Measurements from ENCODE around the gene CARS1.
A peak's percentile ranks its signal among the peaks of the same experiment; 100 is the strongest.

Gene CARS1

GRCh38 chr11:3057069-3057963 is at the start of gene CARS1:
TSS of gene CARS1 (minus strand) at chr11:3057423. CDS start at chr11:3057367, 56 bp downstream.
- peak; percentile 93 for DNase-seq
- in situ Hi-C loops (cut with HindIII; ENCODE audit: low pct_ligation_motif_present, low pct_unique_long_range_greater_than_20kb, low sequenced_read_pairs): no loop called here

GRCh38 chr11:3105791-3106735 is 48.8 kb upstream of the CARS1 start:
- in situ Hi-C loops (cut with HindIII; ENCODE audit: low pct_ligation_motif_present, low pct_unique_long_range_greater_than_20kb, low sequenced_read_pairs): no loop called here
- no peak for DNase-seq

GRCh38 chr11:3104961-3105790 is 48.0 kb upstream of the CARS1 start:
- DNase-seq: no peak
- in situ Hi-C loops (cut with HindIII; ENCODE audit: low pct_ligation_motif_present, low pct_unique_long_range_greater_than_20kb, low sequenced_read_pairs): no loop called here

GRCh38 chr11:3104051-3104714 is 47.0 kb upstream of the CARS1 start:
- no peak for DNase-seq
- in situ Hi-C loops (cut with HindIII; ENCODE audit: low pct_ligation_motif_present, low pct_unique_long_range_greater_than_20kb, low sequenced_read_pairs): no loop called here

GRCh38 chr11:3103076-3103475 is 45.9 kb upstream of the CARS1 start:
- in situ Hi-C loops (cut with HindIII; ENCODE audit: low pct_ligation_motif_present, low pct_unique_long_range_greater_than_20kb, low sequenced_read_pairs): no loop called here

GRCh38 chr11:3102641-3102921 is 45.4 kb upstream of the CARS1 start:
- no peak for DNase-seq
- in situ Hi-C loops (cut with HindIII; ENCODE audit: low pct_ligation_motif_present, low pct_unique_long_range_greater_than_20kb, low sequenced_read_pairs): no loop called here

More at GRCh38 chr11:3103076-3103475, 45.9 kb upstream of the CARS1 start:
- DNase-seq: no peak

- in situ Hi-C loops (cut with HindIII; ENCODE audit: low pct_ligation_motif_present, low pct_unique_long_range_greater_than_20kb, low sequenced_read_pairs): no loop called here
- no peak for DNase-seq
Measured at GRCh38 chr11:3101921-3102640, 44.9 kb upstream of the CARS1 start.

- DNase-seq: no peak
- in situ Hi-C loops (cut with HindIII; ENCODE audit: low pct_ligation_motif_present, low pct_unique_long_range_greater_than_20kb, low sequenced_read_pairs): no loop called here
Measured at GRCh38 chr11:3099178-3099577, 42.0 kb upstream of the CARS1 start.

- in situ Hi-C loops (cut with HindIII; ENCODE audit: low pct_ligation_motif_present, low pct_unique_long_range_greater_than_20kb, low sequenced_read_pairs): no loop called here
- no peak for DNase-seq
Measured at GRCh38 chr11:3096909-3097530, 39.8 kb upstream of the CARS1 start.

GRCh38 chr11:3095712-3096361 is 38.6 kb upstream of the CARS1 start:
- in situ Hi-C loops (cut with HindIII; ENCODE audit: low pct_ligation_motif_present, low pct_unique_long_range_greater_than_20kb, low sequenced_read_pairs): no loop called here

GRCh38 chr11:3094223-3094824 is 37.1 kb upstream of the CARS1 start:
- in situ Hi-C loops (cut with HindIII; ENCODE audit: low pct_ligation_motif_present, low pct_unique_long_range_greater_than_20kb, low sequenced_read_pairs): no loop called here
- DNase-seq: no peak

More at GRCh38 chr11:3095712-3096361, 38.6 kb upstream of the CARS1 start:
- peak; percentile 19 for DNase-seq

GRCh38 chr11:3093281-3094191 is 36.3 kb upstream of the CARS1 start:
- in situ Hi-C loops (cut with HindIII; ENCODE audit: low pct_ligation_motif_present, low pct_unique_long_range_greater_than_20kb, low sequenced_read_pairs): no loop called here
- DNase-seq: no peak

GRCh38 chr11:3092603-3093141 is 35.4 kb upstream of the CARS1 start:
- in situ Hi-C loops (cut with HindIII; ENCODE audit: low pct_ligation_motif_present, low pct_unique_long_range_greater_than_20kb, low sequenced_read_pairs): no loop called here
- DNase-seq: no peak

GRCh38 chr11:3091846-3092602 is 34.8 kb upstream of the CARS1 start:
- in situ Hi-C loops (cut with HindIII; ENCODE audit: low pct_ligation_motif_present, low pct_unique_long_range_greater_than_20kb, low sequenced_read_pairs): no loop called here
- peak; percentile 67 for DNase-seq

All from ACHN (cell line).